NCI-H146 treated with DMSO at 0.1 percent for 48 hours (cell line): Measurements from ENCODE around the gene AQP12A.
"Not testable (repeated sequence)": the region's sequence is repeated elsewhere in the genome, so short reads cannot be mapped to it uniquely, and the experiment has no call there.

ENCODE experiments used
- DNase-seq: peaks from one replicate; lab custom pipeline; 2025; ENCODE audit not compliant: unreplicated experiment; lab: John Stamatoyannopoulos, UW

AQP12A gene

GRCh38 chr2:240686460-240686859 lies 5.2 kb upstream of the AQP12A start:
- DNase-seq: no peak

- no peak for DNase-seq
These were observed 4.5 kb upstream of the AQP12A start for GRCh38 chr2:240687045-240687740.

- DNase-seq: no peak
These were observed 3.7 kb upstream of the AQP12A start for GRCh38 chr2:240687741-240688552.

- DNase-seq: no peak
These were observed 3.1 kb upstream of the AQP12A start for GRCh38 chr2:240688553-240688919.

- no peak for DNase-seq
These were observed 1.7 kb upstream of the AQP12A start for GRCh38 chr2:240689975-240690374.

GRCh38 chr2:240690421-240691074 lies 1.1 kb upstream of the AQP12A start:
- not testable (repeated sequence) for DNase-seq

- DNase-seq: not testable (repeated sequence)
These were observed 615 bp upstream of the AQP12A start for GRCh38 chr2:240691075-240691427.

- DNase-seq: not testable (repeated sequence)
These were observed 1.2 kb downstream of the AQP12A start for GRCh38 chr2:240692583-240693561.

- not testable (repeated sequence) for DNase-seq
These were observed 2.6 kb downstream of the AQP12A start for GRCh38 chr2:240694304-240694703.

- not testable (repeated sequence) for DNase-seq
These were observed 3.9 kb downstream of the AQP12A start for GRCh38 chr2:240695593-240695992.

GRCh38 chr2:240696469-240696868 lies 4.8 kb downstream of the AQP12A start:
- not testable (repeated sequence) for DNase-seq

GRCh38 chr2:240698852-240699561 lies 7.3 kb downstream of the AQP12A start:
- DNase-seq: not testable (repeated sequence)

- not testable (repeated sequence) for DNase-seq
These were observed 8.2 kb downstream of the AQP12A start for GRCh38 chr2:240699835-240700234.

- DNase-seq: not testable (repeated sequence)
These were observed 8.9 kb downstream of the AQP12A start for GRCh38 chr2:240700616-240701015.

GRCh38 chr2:240701091-240701735 lies 9.5 kb downstream of the AQP12A start:
- DNase-seq: no peak

- DNase-seq: no peak
These were observed 10.3 kb downstream of the AQP12A start for GRCh38 chr2:240701736-240702639.

- no peak for DNase-seq
These were observed 11.0 kb downstream of the AQP12A start for GRCh38 chr2:240702640-240703011.
